Naive thymus-derived CD4-positive, alpha-beta T cell (primary cell): ENCODE measurements around the gene GFPT2. TPM values are rescaled to one million over a fixed set of nuclear protein-coding genes. Genes with fewer than 3 reads are reported as not detected.
A peak's percentile ranks its signal among the peaks of the same experiment; 100 is the strongest.

Experiments used
- ATAC-seq: fragments of 150-1000 bp; cut with Tn5 transposase; 2 replicates; pipeline ENCODE4 v1.10.0; 2021; ENCODE audit warnings: mild to moderate bottlenecking, moderate library complexity
- CTCF ChIA-PET: fragments of 350-600 bp; sonication (Branson Sonifier 250); formaldehyde crosslinking; loops from one replicate; lab custom pipeline; 2021; ENCODE audit warnings: antibody characterized with exemption; lab: Charles Lee
- POLR2A ChIA-PET: fragments of 350-600 bp; sonication (Branson Sonifier 250); formaldehyde crosslinking; loops from one replicate; lab custom pipeline; 2021; ENCODE audit warnings: antibody characterized with exemption, inconsistent platforms; lab: Charles Lee
- DNase-seq, 9 donors: peaks; one replicate each; pipeline versions ENCODE4 v3.0.0 to v3.0.0-alpha.2; 2020 to 2022; ENCODE audit warnings: mixed read lengths in 1 of 9
- H3K27ac ChIP-seq: one replicate; pipeline ENCODE4 v1.7.0; 2013; ENCODE audit warnings: mild to moderate bottlenecking, low read depth, low read length, moderate library complexity
- H3K27me3 ChIP-seq, 2 donors: one replicate each; pipeline ENCODE4 v1.7.0; 2013; ENCODE audit warnings: low read length in 2 of 2, mild to moderate bottlenecking in 2 of 2, moderate library complexity in 2 of 2; ENCODE audit not compliant: control insufficient read depth in 2 of 2, insufficient read depth in 2 of 2
- H3K36me3 ChIP-seq, 3 experiments: 1 replicate in 2 of 3; 2 replicates in 1 of 3; pipeline ENCODE4 v1.7.0; 2013; ENCODE audit warnings: low read length in 3 of 3, mild to moderate bottlenecking in 3 of 3, moderate library complexity in 1 of 3; ENCODE audit not compliant: insufficient read depth in 3 of 3, control insufficient read depth in 2 of 3
- H3K4me1 ChIP-seq, 2 donors: one replicate each; pipeline ENCODE4 v1.7.0; 2013; ENCODE audit warnings: low read length in 2 of 2, mild to moderate bottlenecking in 2 of 2, moderate library complexity in 1 of 2; ENCODE audit not compliant: control insufficient read depth in 2 of 2, insufficient read depth in 2 of 2
- H3K4me3 ChIP-seq: 2 replicates; pipeline ENCODE4 v1.7.0; 2013; ENCODE audit warnings: mild to moderate bottlenecking, low read length
- H3K9me3 ChIP-seq, 3 experiments: 1 replicate in 2 of 3; 2 replicates in 1 of 3; pipeline ENCODE4 v1.7.0; 2013; ENCODE audit warnings: low read length in 3 of 3; ENCODE audit not compliant: control insufficient read depth in 2 of 3
- H3K27ac Mint-ChIP-seq, 9 donors: one replicate each; pipeline ENCODE4 v1.8.0; 2020 to 2022; ENCODE audit warnings: mixed read lengths in 9 of 9, mild to moderate bottlenecking in 8 of 9, moderate library complexity in 5 of 9, inconsistent platforms in 2 of 9
- H3K27me3 Mint-ChIP-seq, 5 donors: one replicate each; pipeline ENCODE4 v1.8.0; 2021 to 2022; ENCODE audit warnings: mixed read lengths in 5 of 5, mild to moderate bottlenecking in 1 of 5
- H3K36me3 Mint-ChIP-seq, 5 donors: one replicate each; pipeline ENCODE4 v1.8.0; 2020 to 2022; ENCODE audit warnings: mixed read lengths in 5 of 5, mild to moderate bottlenecking in 3 of 5, inconsistent platforms in 1 of 5
- H3K4me1 Mint-ChIP-seq, 7 donors: one replicate each; pipeline ENCODE4 v1.8.0; 2020 to 2022; ENCODE audit warnings: mixed read lengths in 7 of 7, mild to moderate bottlenecking in 3 of 7, inconsistent platforms in 1 of 7
- H3K4me3 Mint-ChIP-seq, 10 donors: one replicate each; pipeline ENCODE4 v1.8.0; 2020 to 2022; ENCODE audit warnings: mild to moderate bottlenecking in 10 of 10, mixed read lengths in 10 of 10, moderate library complexity in 6 of 10, inconsistent platforms in 2 of 10
- H3K9me3 Mint-ChIP-seq, 11 donors: one replicate each; pipeline ENCODE4 v1.8.0; 2020 to 2022; ENCODE audit warnings: mixed read lengths in 11 of 11, mild to moderate bottlenecking in 4 of 11, inconsistent platforms in 1 of 11, moderate library complexity in 1 of 11
- intact Hi-C, 2 donors: fragments of 100-400 bp; cut with micrococcal nuclease; formaldehyde crosslinking; loops; one replicate each; pipeline ENCODE4 v1.15.1; 2023
- polyA plus RNA-seq, 2 donors: library from polyadenylated mRNA; unstranded; fragments of 300-500 nt; fragmentation: Illumina TruSeq; gene quantifications; one replicate each; pipeline ENCODE4 v1.2.3, GENCODE V29; 2021
- total RNA-seq, 6 experiments: library from RNA in 5 of 6; stranded (reverse) in 5 of 6; gene quantifications; 1 replicate in 5 of 6; 2 replicates in 1 of 6; pipeline ENCODE4 v1.2.3 and lab custom pipeline; 2021 to 2026

GFPT2 gene
- total and polyA plus RNA-seq, 7 experiments from 2014 or later = 0.16 to 0.81 TPM; not detected in 5

- no peak overlapping the region for H3K4me3 Mint-ChIP-seq
- H3K27me3 Mint-ChIP-seq = peaks cover 0 to 4% (median 0%) of the 10 kb centered on the region in 5 donors
- H3K27me3 ChIP-seq = no peaks in the 10 kb centered on the region
- DNase-seq = no peak
- no peaks in the 10 kb centered on the region for H3K4me1 Mint-ChIP-seq
- ChIA-PET POLR2A (no interaction called here), CTCF (no interaction called here)
- no peak overlapping the region for H3K4me3 ChIP-seq
- no peak for ATAC-seq
- peaks cover 0 to 1% (median 0%) of the 10 kb centered on the region in 11 donors for H3K9me3 Mint-ChIP-seq
- no peaks in the 10 kb centered on the region for H3K9me3 ChIP-seq
- H3K4me1 ChIP-seq = no peaks in the 10 kb centered on the region
- H3K27ac Mint-ChIP-seq = no peak overlapping the region
- intact Hi-C loops = no loop called here
- H3K36me3 Mint-ChIP-seq = no peaks in the 10 kb centered on the region
- H3K36me3 ChIP-seq = no peaks in the 10 kb centered on the region
- H3K27ac ChIP-seq = no peak overlapping the region
Observed at GRCh38 chr5:180373454-180373853, 20.3 kb upstream of the GFPT2 start.

- Histone ChIP-seq H3K9me3 (no peaks in the 10 kb centered on the region), H3K36me3 (no peaks in the 10 kb centered on the region), H3K27ac (no peak overlapping the region), H3K4me3 (no peak overlapping the region), H3K27me3 (no peaks in the 10 kb centered on the region), H3K4me1 (peaks cover 0 to 9% of the 10 kb centered on the region in 2 donors)
- Mint-ChIP-seq H3K27me3 (peaks cover 0 to 4% (median 0%) of the 10 kb centered on the region in 5 donors), H3K9me3 (no peaks in the 10 kb centered on the region), H3K4me3 (no peak overlapping the region), H3K27ac (no peak overlapping the region), H3K4me1 (peaks cover 0 to 5% (median 0%) of the 10 kb centered on the region in 7 donors), H3K36me3 (no peaks in the 10 kb centered on the region)
- ChIA-PET CTCF (interaction anchor here (0.7 kb wide), 1 partner anchor 11 kb away, joined by 3 read pairs; no protein-coding TSS in a partner anchor), POLR2A (no interaction called here)
- ATAC-seq (no peak), DNase-seq (no peak)
- intact Hi-C loops = no loop called here
Observed at GRCh38 chr5:180371949-180372348, 18.8 kb upstream of the GFPT2 start.

GRCh38 chr5:180370861-180371641 is 17.9 kb upstream of the GFPT2 start:
- peaks cover 0 to 5% (median 0%) of the 10 kb centered on the region in 7 donors for H3K4me1 Mint-ChIP-seq
- Histone ChIP-seq H3K27me3 (no peaks in the 10 kb centered on the region), H3K36me3 (no peaks in the 10 kb centered on the region), H3K27ac (no peak overlapping the region), H3K9me3 (no peaks in the 10 kb centered on the region), H3K4me1 (peaks cover 0 to 17% of the 10 kb centered on the region in 2 donors), H3K4me3 (no peak overlapping the region)
- H3K27me3 Mint-ChIP-seq = peaks cover 0 to 4% (median 0%) of the 10 kb centered on the region in 5 donors
- ATAC-seq (no peak), DNase-seq (no peak)
- no peak overlapping the region for H3K4me3 Mint-ChIP-seq
- H3K9me3 Mint-ChIP-seq = no peaks in the 10 kb centered on the region
- CTCF ChIA-PET = no interaction called here
- no peak overlapping the region for H3K27ac Mint-ChIP-seq
- intact Hi-C loops = no loop called here
- H3K36me3 Mint-ChIP-seq = no peaks in the 10 kb centered on the region
- POLR2A ChIA-PET = no interaction called here

- Histone ChIP-seq H3K4me3 (no peak overlapping the region), H3K27me3 (no peaks in the 10 kb centered on the region), H3K4me1 (peaks cover 0 to 17% of the 10 kb centered on the region in 2 donors), H3K27ac (no peak overlapping the region), H3K36me3 (no peaks in the 10 kb centered on the region), H3K9me3 (no peaks in the 10 kb centered on the region)
- H3K4me3 Mint-ChIP-seq = no peak overlapping the region
- ATAC-seq (no peak), DNase-seq (no peak)
- H3K4me1 Mint-ChIP-seq = peaks cover 0 to 5% (median 0%) of the 10 kb centered on the region in 7 donors
- CTCF ChIA-PET = no interaction called here
- POLR2A ChIA-PET = no interaction called here
- intact Hi-C loops = no loop called here
- no peak overlapping the region for H3K27ac Mint-ChIP-seq
- no peaks in the 10 kb centered on the region for H3K9me3 Mint-ChIP-seq
- H3K27me3 Mint-ChIP-seq = peaks cover 0 to 8% (median 0%) of the 10 kb centered on the region in 5 donors
- H3K36me3 Mint-ChIP-seq = no peaks in the 10 kb centered on the region
Observed at GRCh38 chr5:180367991-180368390, 14.9 kb upstream of the GFPT2 start.

- no peaks in the 10 kb centered on the region for H3K9me3 Mint-ChIP-seq
- H3K9me3 ChIP-seq = no peaks in the 10 kb centered on the region
- ATAC-seq = peak; percentile 51
Observed at GRCh38 chr5:180367300-180367699, 14.2 kb upstream of the GFPT2 start.

GRCh38 chr5:180366326-180366725 is 13.2 kb upstream of the GFPT2 start:
- ChIA-PET CTCF (no interaction called here), POLR2A (no interaction called here)
- H3K4me1 Mint-ChIP-seq = peaks cover 0 to 5% (median 0%) of the 10 kb centered on the region in 7 donors
- no peak for DNase-seq
- no peak for ATAC-seq
- H3K27me3 Mint-ChIP-seq = peaks cover 0 to 8% (median 0%) of the 10 kb centered on the region in 5 donors
- H3K4me3 ChIP-seq = no peak overlapping the region
- H3K36me3 Mint-ChIP-seq = no peaks in the 10 kb centered on the region
- no peak overlapping the region for H3K27ac Mint-ChIP-seq
- intact Hi-C loops = no loop called here
- peaks cover 0 to 17% of the 10 kb centered on the region in 2 donors for H3K4me1 ChIP-seq
- H3K9me3 Mint-ChIP-seq = no peaks in the 10 kb centered on the region
- no peaks in the 10 kb centered on the region for H3K36me3 ChIP-seq
- H3K9me3 ChIP-seq = no peaks in the 10 kb centered on the region
- H3K4me3 Mint-ChIP-seq = no peak overlapping the region
- H3K27me3 ChIP-seq = no peaks in the 10 kb centered on the region
- no peak overlapping the region for H3K27ac ChIP-seq

More at GRCh38 chr5:180367300-180367699, 14.2 kb upstream of the GFPT2 start:
- no peak overlapping the region for H3K4me3 Mint-ChIP-seq
- no peaks in the 10 kb centered on the region for H3K36me3 ChIP-seq
- no peaks in the 10 kb centered on the region for H3K27me3 ChIP-seq
- ChIA-PET CTCF (no interaction called here), POLR2A (no interaction called here)
- H3K4me1 ChIP-seq = peaks cover 0 to 17% of the 10 kb centered on the region in 2 donors
- intact Hi-C loops = no loop called here
- H3K4me1 Mint-ChIP-seq = peaks cover 0 to 5% (median 0%) of the 10 kb centered on the region in 7 donors
- H3K36me3 Mint-ChIP-seq = no peaks in the 10 kb centered on the region
- DNase-seq = no peak
- peak overlapping the region in 1 of 9 donors; percentile 33 for H3K27ac Mint-ChIP-seq
- no peak overlapping the region for H3K4me3 ChIP-seq
- H3K27me3 Mint-ChIP-seq = peaks cover 0 to 8% (median 0%) of the 10 kb centered on the region in 5 donors
- no peak overlapping the region for H3K27ac ChIP-seq

GRCh38 chr5:180365829-180366228 is 12.7 kb upstream of the GFPT2 start:
- Mint-ChIP-seq H3K27ac (no peak overlapping the region), H3K9me3 (no peaks in the 10 kb centered on the region), H3K27me3 (peaks cover 0 to 8% (median 0%) of the 10 kb centered on the region in 5 donors), H3K36me3 (no peaks in the 10 kb centered on the region), H3K4me1 (peaks cover 0 to 5% (median 0%) of the 10 kb centered on the region in 7 donors), H3K4me3 (no peak overlapping the region)
- Histone ChIP-seq H3K27me3 (no peaks in the 10 kb centered on the region), H3K36me3 (no peaks in the 10 kb centered on the region), H3K27ac (no peak overlapping the region), H3K4me3 (no peak overlapping the region), H3K4me1 (peaks cover 0 to 17% of the 10 kb centered on the region in 2 donors), H3K9me3 (no peaks in the 10 kb centered on the region)
- DNase-seq (no peak), ATAC-seq (no peak)
- ChIA-PET CTCF (no interaction called here), POLR2A (no interaction called here)
- intact Hi-C loops = no loop called here
